HCT116 (cell line): ENCODE measurements around the gene PNMA6A. TPM values are rescaled to one million over a fixed set of nuclear protein-coding genes. Genes with fewer than 3 reads are reported as not detected.

Experiments
- ATAC-seq: fragments of 200-7000 bp; cut with Tn5 transposase; 2 replicates; pipeline ENCODE4 v1.9.1; 2020; ENCODE audit warnings: mild to moderate bottlenecking, moderate library complexity
- BruUV-seq: library from RNA; stranded (reverse); fragments of 400-500 nt; replicated peaks from 2 replicates; lab custom pipeline; 2021; lab: Mats Ljungman, UMichigan
- CTCF ChIA-PET: fragments of 300-600 bp; sonication (Branson Sonifier 250); formaldehyde crosslinking; loops from one replicate; lab custom pipeline; 2021; ENCODE audit warnings: antibody characterized with exemption; lab: Charles Lee
- POLR2A ChIA-PET: fragments of 300-600, 350-600 bp; sonication (Branson Sonifier 250); formaldehyde crosslinking; loops from one replicate; lab custom pipeline; 2021; ENCODE audit warnings: antibody characterized with exemption; lab: Charles Lee
- RAD21 ChIA-PET, 2 experiments: fragments of 300-600 bp; sonication (Branson Sonifier 250); formaldehyde crosslinking; loops; one replicate each; lab custom pipeline; 2023; ENCODE audit warnings: low total read pairs in 2 of 2; ENCODE audit not compliant: uncharacterized antibody in 2 of 2, unreplicated experiment in 2 of 2, low non-redundant PET in 1 of 2; lab: Charles Lee
- DNase-seq: peaks from one replicate; pipeline ENCODE4 v3.0.0-alpha.2; 2010; ENCODE audit warnings: low read depth, low spot score
- H2AFZ ChIP-seq: fragments of 200-600 bp; shearing (Covaris generic), sonication (generic); 2 replicates; pipeline ENCODE4 v1.6.1; 2017; ENCODE audit warnings: low read depth, mixed run types, mixed read lengths, antibody characterized with exemption, low read length; ENCODE audit not compliant: poor library complexity, severe bottlenecking
- H3K27ac ChIP-seq: 2 replicates; pipeline ENCODE4 v1.5.1; 2012; ENCODE audit warnings: low read depth, low read length
- H3K27me3 ChIP-seq: fragments of 200-600 bp; sonication (generic); 2 replicates; pipeline ENCODE4 v1.6.1; 2016; ENCODE audit warnings: mixed run types, low read length, mixed read lengths; ENCODE audit not compliant: insufficient read depth
- H3K36me3 ChIP-seq, 2 experiments: fragments of 200-500 bp in 1 of 2; fragments of 200-600 bp in 1 of 2; sonication (Bioruptor generic) in 1 of 2; sonication (generic) in 1 of 2; 2 replicates each; pipeline versions ENCODE4 v1.5.1 to v1.6.1; 2014 to 2016; ENCODE audit warnings: low read length in 2 of 2, inconsistent platforms in 1 of 2, mixed read lengths in 1 of 2, mixed run types in 1 of 2; ENCODE audit not compliant: insufficient read depth in 2 of 2, control insufficient read depth in 1 of 2
- H3K4me1 ChIP-seq, 2 experiments: fragments of 200-600 bp in 1 of 2; sonication (generic) in 1 of 2; 2 replicates each; pipeline versions ENCODE4 v1.5.1 to v1.6.1; 2012 to 2017; ENCODE audit warnings: low read length in 2 of 2, inconsistent platforms in 1 of 2, mild to moderate bottlenecking in 1 of 2, mixed read lengths in 1 of 2, mixed run types in 1 of 2, moderate library complexity in 1 of 2; ENCODE audit not compliant: insufficient read depth in 2 of 2, control insufficient read depth in 1 of 2
- H3K4me2 ChIP-seq: fragments of 200-600 bp; sonication (generic); 2 replicates; pipeline ENCODE4 v1.6.1; 2017; ENCODE audit warnings: mixed run types, low read length, mixed read lengths
- H3K4me3 ChIP-seq, 2 experiments: fragments of 200-600 bp in 1 of 2; sonication (generic) in 1 of 2; replicated peaks in 1 of 2; 2 replicates each; pipeline ENCODE4 v1.5.1; 2011 to 2016; ENCODE audit warnings: low read length in 2 of 2, control low read depth in 1 of 2, low read depth in 1 of 2, mild to moderate bottlenecking in 1 of 2, mixed read lengths in 1 of 2, mixed run types in 1 of 2
- H3K79me2 ChIP-seq: fragments of 200-600 bp; sonication (generic); 2 replicates; pipeline ENCODE4 v1.6.1; 2017; ENCODE audit warnings: mild to moderate bottlenecking, mixed run types, low read length, moderate library complexity, mixed read lengths; ENCODE audit not compliant: insufficient read depth
- H3K9ac ChIP-seq: fragments of 200-600 bp; sonication (generic); 2 replicates; pipeline ENCODE4 v1.6.1; 2016; ENCODE audit warnings: low read length, mixed read lengths
- H3K9me2 ChIP-seq: fragments of 200-600 bp; sonication (generic), shearing (Covaris generic); 2 replicates; pipeline ENCODE4 v1.6.1; 2017; ENCODE audit warnings: mixed run types, mild to moderate bottlenecking, moderate library complexity; ENCODE audit not compliant: insufficient read depth
- H3K9me3 ChIP-seq, 2 experiments: fragments of 200-500 bp in 1 of 2; fragments of 200-600 bp in 1 of 2; sonication (Bioruptor generic) in 1 of 2; sonication (generic) in 1 of 2; 2 replicates each; pipeline ENCODE4 v1.6.1; 2014 to 2017; ENCODE audit warnings: low read length in 2 of 2, mixed read lengths in 2 of 2, inconsistent platforms in 1 of 2, low read depth in 1 of 2, mild to moderate bottlenecking in 1 of 2, mixed run types in 1 of 2, moderate library complexity in 1 of 2; ENCODE audit not compliant: control insufficient read depth in 1 of 2, insufficient read depth in 1 of 2
- H4K20me1 ChIP-seq: fragments of 200-600 bp; sonication (generic), shearing (Covaris generic); 2 replicates; pipeline ENCODE4 v1.6.1; 2017; ENCODE audit warnings: mixed run types, mild to moderate bottlenecking, moderate library complexity; ENCODE audit not compliant: insufficient read depth
- ATF3 ChIP-seq: IDR thresholded peaks from 2 replicates; pipeline ENCODE4 v1.6.1; 2012
- CBX3 ChIP-seq: IDR thresholded peaks from 2 replicates; pipeline ENCODE4 v1.6.1; 2012; ENCODE audit warnings: low read depth
- CTCF ChIP-seq, 3 experiments: fragments of 200-600 bp in 1 of 3; sonication (generic) in 1 of 3; IDR thresholded peaks in 2 of 3; conservative IDR thresholded peaks in 1 of 3; 2 replicates each; pipeline ENCODE4 v1.5.1; 2012 to 2017; ENCODE audit warnings: low read depth in 2 of 3, low read length in 2 of 3, antibody characterized with exemption in 1 of 3, borderline replicate concordance in 1 of 3, control low read depth in 1 of 3, mild to moderate bottlenecking in 1 of 3, mixed read lengths in 1 of 3, mixed run types in 1 of 3, moderate library complexity in 1 of 3; ENCODE audit not compliant: insufficient read depth in 1 of 3
- FOSL1 ChIP-seq: IDR thresholded peaks from 2 replicates; pipeline ENCODE4 v1.6.1; 2012; ENCODE audit warnings: low read depth
- MAX ChIP-seq: IDR thresholded peaks from 2 replicates; pipeline ENCODE4 v1.6.1; 2012
- POLR2A ChIP-seq: IDR thresholded peaks from 2 replicates; pipeline ENCODE4 v1.7.0; 2011; ENCODE audit warnings: borderline replicate concordance; ENCODE audit not compliant: insufficient read depth, insufficient read length; ENCODE audit errors: extremely low read depth
- POLR2AphosphoS5 ChIP-seq: IDR thresholded peaks from 2 replicates; pipeline ENCODE4 v1.6.1; 2011; ENCODE audit warnings: mild to moderate bottlenecking, low read depth, low read length, moderate library complexity
- RAD21 ChIP-seq: IDR thresholded peaks from 2 replicates; pipeline ENCODE4 v1.6.1; 2012; ENCODE audit warnings: low read depth, mild to moderate bottlenecking
- SIN3A ChIP-seq: IDR thresholded peaks from 2 replicates; pipeline ENCODE4 v1.6.1; 2012; ENCODE audit warnings: low read depth
- YY1 ChIP-seq: IDR thresholded peaks from 2 replicates; pipeline ENCODE4 v1.6.1; 2011; ENCODE audit warnings: low read length, low read depth, moderate library complexity, mild to moderate bottlenecking; ENCODE audit not compliant: insufficient replicate concordance; ENCODE audit errors: extremely low read depth
- ZBTB33 ChIP-seq: IDR thresholded peaks from 2 replicates; pipeline ENCODE4 v1.6.1; 2011; ENCODE audit warnings: mild to moderate bottlenecking, low read length, moderate library complexity; ENCODE audit not compliant: insufficient replicate concordance; ENCODE audit errors: extremely low read depth
- ZFX ChIP-seq: fragments of 450-650 bp; IDR thresholded peaks from 2 replicates; pipeline ENCODE4 v1.6.1; 2017
- ZNF274 ChIP-seq: fragments of 200-500 bp; sonication (Bioruptor generic); IDR thresholded peaks from 2 replicates; pipeline ENCODE4 v1.6.1; 2014; ENCODE audit warnings: mild to moderate bottlenecking, low read depth, low read length, inconsistent platforms
- intact Hi-C: fragments of 100-400 bp; cut with micrococcal nuclease; formaldehyde crosslinking; loops from 2 replicates; pipeline ENCODE4 v1.10.0; 2022
- total RNA-seq: library from RNA; stranded (reverse); gene quantifications from one replicate; pipeline ENCODE4 v1.2.1, GENCODE V29; 2021; ENCODE audit not compliant: unreplicated experiment

Gene PNMA6A
- total RNA-seq, 1 experiment from 2014 or later: not detected

GRCh38 chrX:153061732-153062131 is 10.5 kb upstream of the PNMA6A start:
- Histone ChIP-seq H3K36me3 (no peaks in the 10 kb centered on the region), H3K9me3 (no peaks in the 10 kb centered on the region), H3K79me2 (no peaks in the 10 kb centered on the region), H3K27ac (no peak overlapping the region), H3K4me1 (peaks cover 0 to 8% of the 10 kb centered on the region in 2 experiments; a peak in 2 of 4 replicates), H4K20me1 (no peaks in the 10 kb centered on the region), H2AFZ (no peak overlapping the region), H3K9me2 (no peaks in the 10 kb centered on the region), H3K4me3 (no peak overlapping the region), H3K27me3 (no peaks in the 10 kb centered on the region), H3K9ac (no peak overlapping the region), H3K4me2 (no peak overlapping the region)
- ChIA-PET POLR2A (no interaction called here), CTCF (no interaction called here), RAD21 (interaction anchor here in 1 of 2 experiments (0.7 kb wide), 1 partner anchor 381 kb away, joined by 3 read pairs; no protein-coding TSS in a partner anchor)
- BruUV-seq: no TSS peak
- DNase-seq: no peak
- intact Hi-C loops: no loop called here
- TF ChIP-seq YY1 (no peak), RAD21 (no peak), ZNF274 (no peak), FOSL1 (no peak), CBX3 (no peak), ZBTB33 (no peak)
- no peak for ATAC-seq

GRCh38 chrX:153063315-153063714 is 8.9 kb upstream of the PNMA6A start:
- intact Hi-C loops: no loop called here
- no peaks in the 10 kb centered on the region for H3K79me2 ChIP-seq
- no TSS peak for BruUV-seq
- H3K4me3 ChIP-seq: no peak overlapping the region
- H3K9me2 ChIP-seq: no peaks in the 10 kb centered on the region
- no peaks in the 10 kb centered on the region for H3K9me3 ChIP-seq
- no peaks in the 10 kb centered on the region for H3K27me3 ChIP-seq
- no peak overlapping the region for H3K27ac ChIP-seq
- no peak overlapping the region for H3K4me2 ChIP-seq
- no peak for ATAC-seq
- ChIA-PET POLR2A (no interaction called here), CTCF (no interaction called here), RAD21 (no interaction called here)
- peaks cover 0 to 8% of the 10 kb centered on the region in 2 experiments; a peak in 2 of 4 replicates for H3K4me1 ChIP-seq
- no peaks in the 10 kb centered on the region for H3K36me3 ChIP-seq
- DNase-seq: no peak
- no peak overlapping the region for H2AFZ ChIP-seq
- no peak overlapping the region for H3K9ac ChIP-seq
- no peaks in the 10 kb centered on the region for H4K20me1 ChIP-seq
- TF ChIP-seq ZFX (no peak), POLR2A (no peak), CTCF (IDR thresholded peaks at IDR 0.05 in 2 of 3, conservative IDR thresholded peaks at IDR 0.05 in 1 of 3; ENCODE audit: borderline replicate concordance in 1 of 3, insufficient read depth in 1 of 3, low read depth in 2 of 3, low read length in 2 of 3) (no peak), ZBTB33 (no peak), ATF3 (no peak), SIN3A (no peak), MAX (no peak), POLR2AphosphoS5 (no peak), CBX3 (no peak)
